LoVo (cell line): Measurements from ENCODE around the gene MORC1.
"Not testable (repeated sequence)": the region's sequence is repeated elsewhere in the genome, so short reads cannot be mapped to it uniquely, and the experiment has no call there.

ENCODE experiments used
- DNase-seq: peaks from one replicate; pipeline ENCODE4 v3.0.0-alpha.2; 2016; ENCODE audit warnings: low spot score

MORC1 gene

DNA sequence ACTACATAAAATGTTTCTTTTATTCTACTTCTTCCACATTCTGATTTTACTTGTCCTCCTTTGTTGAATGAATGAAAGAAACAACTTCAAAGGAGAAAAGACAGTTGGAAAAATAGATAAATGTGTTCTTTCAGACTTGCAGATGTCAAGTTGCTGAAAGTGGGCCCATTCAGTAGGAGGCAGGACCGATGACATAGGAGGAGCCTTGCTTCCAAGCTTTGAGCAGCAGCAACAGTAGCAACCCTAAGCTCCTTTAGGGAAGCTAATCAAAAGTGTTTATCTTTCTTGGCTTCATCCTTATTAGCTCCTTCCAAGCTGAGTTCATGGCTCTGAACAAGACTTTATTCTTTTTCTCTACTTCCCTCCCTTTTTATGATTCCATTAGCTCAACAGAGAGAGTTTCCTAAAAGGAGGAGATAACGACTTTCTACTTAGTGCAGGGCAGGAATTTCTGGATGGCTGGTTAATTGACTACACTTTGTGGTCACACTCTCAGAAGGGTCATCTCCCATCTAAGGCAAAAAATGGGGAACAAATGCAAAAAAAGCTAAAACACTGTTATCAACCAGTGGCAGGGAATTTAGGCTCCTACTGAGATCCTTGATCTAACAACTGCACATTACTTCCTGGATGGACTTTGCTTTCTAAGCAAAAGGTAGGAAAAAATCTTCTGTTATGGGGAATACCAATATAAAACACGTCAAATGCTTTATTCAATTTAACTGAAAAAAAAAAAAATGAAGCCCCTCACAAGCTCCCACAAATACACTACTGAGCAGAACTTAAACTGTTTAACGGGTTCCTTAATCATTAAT is 4.8 kb downstream of the MORC1 start:
- DNase-seq, result no peak

DNA sequence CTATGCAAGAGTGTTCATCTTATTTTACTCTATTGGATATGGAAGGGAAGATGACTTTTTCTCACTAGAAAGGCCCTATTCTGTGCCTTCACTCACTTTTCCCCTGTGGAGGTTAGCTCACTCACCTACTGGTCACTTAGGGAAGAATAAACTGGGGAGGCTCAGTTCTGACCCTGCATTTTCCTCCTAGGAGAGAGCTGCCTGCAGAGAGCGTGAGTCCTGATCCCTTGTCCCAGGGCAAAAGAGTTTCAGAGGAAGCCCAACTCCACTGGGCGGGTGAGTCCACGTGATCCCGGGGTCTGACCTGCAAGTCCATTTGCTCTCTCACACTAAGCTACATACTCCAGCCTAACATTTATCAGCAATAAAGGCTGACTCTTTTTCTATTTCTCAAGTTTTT is 8.4 kb downstream of the MORC1 start:
- no peak for DNase-seq

DNA sequence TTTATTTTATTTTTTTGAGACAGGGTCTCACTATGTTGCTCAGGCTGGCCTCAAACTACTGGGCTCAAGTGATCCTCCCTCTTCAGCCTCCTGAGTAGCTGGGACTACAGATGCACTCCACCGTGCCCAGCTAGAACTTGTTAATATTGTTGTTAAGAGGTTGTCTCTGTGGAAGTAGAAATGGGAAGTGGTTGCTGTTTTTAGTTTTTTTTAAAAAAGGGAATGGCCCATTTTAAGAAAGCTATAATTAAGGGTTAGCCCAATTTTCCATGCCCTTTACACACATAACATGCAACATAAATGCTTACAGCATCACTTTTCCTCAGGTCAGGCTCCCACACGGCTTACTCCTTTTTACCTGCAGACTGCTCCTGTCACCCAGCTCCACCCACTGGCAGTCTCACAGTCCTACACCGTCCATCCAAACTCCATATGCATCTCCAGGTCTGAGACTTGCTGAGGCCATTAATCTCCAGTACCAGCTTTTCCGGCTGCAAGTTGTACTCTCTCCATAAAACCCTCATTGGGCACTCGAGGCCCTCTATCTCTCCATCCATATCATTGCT is 19.8 kb downstream of the MORC1 start:
- DNase-seq, result no peak

DNA sequence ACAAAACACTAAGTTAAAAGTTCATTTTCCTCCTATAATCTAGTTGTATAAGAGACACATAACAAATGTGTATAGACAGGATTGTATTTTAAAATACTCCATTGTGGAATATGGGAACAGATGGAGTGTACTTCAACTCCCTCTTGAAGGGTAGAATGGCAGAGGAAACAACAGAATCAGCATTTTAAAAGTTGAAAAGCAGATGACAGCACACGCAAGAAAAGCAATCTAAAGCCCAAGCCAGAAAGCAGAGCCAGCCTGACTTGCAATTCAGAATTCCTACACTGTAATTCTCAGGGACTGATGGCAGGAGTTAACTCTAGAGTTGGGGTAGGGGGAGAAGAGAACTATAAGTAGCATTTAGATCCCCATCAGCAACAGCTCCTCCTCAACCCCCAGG is 22.8 kb downstream of the MORC1 start:
- no peak for DNase-seq

DNA sequence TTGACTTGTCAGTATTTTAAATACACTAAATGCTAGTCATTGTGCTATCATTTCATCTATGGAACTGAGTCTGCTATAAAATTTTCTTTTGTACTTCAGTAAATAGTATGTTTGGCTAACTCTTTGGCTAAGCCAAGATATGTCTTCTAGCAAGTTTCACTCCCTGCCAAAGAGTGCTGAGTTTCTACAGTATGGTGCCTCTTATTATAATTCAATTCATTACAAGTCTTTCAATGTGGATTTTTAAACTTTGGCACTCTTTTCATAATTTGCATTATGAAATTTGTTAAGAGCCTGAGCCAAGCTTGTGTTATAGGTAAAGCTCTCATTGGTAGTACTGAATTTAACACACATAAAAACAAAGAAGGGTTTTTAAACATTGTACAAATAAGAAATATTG is 24.4 kb downstream of the MORC1 start:
- DNase-seq, result no peak

DNA sequence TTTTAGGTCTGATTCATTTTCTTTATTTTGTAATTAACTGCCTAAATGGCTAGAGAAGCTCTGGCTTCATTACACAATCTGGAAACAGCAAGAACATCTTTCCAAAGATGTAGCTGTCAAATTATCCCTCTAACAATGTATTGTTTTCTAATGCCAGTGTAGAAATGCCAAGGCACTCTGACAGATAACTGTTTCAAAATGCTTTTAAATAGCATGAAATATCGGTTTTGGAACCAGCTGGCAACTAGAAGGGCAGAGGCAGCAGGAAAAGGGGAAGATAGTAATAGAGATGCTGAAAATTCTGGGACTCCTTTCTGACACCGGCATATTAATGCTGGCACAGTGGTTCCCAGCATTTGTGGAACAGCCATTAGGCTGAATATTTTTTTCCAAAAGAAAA is 26.1 kb downstream of the MORC1 start:
- DNase-seq, result no peak

DNA sequence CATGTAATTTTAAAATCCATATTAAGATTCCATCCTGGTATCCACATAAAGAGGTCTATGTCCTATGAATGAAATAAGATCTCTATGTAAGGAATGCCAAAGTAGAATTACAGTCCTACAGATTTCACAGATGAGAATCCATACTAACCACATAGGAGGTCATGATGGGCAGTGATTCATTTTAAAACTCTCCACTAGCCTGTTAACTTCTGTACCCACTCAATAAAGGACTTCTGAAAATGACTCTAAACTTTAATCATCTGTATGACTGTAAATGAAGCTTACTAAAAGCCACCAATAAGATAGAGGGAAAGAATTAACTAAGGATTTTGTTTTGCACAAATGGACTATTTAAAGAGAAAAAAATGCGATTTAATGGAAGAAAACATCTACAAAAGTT is 28.7 kb downstream of the MORC1 start:
- DNase-seq, result no peak

DNA sequence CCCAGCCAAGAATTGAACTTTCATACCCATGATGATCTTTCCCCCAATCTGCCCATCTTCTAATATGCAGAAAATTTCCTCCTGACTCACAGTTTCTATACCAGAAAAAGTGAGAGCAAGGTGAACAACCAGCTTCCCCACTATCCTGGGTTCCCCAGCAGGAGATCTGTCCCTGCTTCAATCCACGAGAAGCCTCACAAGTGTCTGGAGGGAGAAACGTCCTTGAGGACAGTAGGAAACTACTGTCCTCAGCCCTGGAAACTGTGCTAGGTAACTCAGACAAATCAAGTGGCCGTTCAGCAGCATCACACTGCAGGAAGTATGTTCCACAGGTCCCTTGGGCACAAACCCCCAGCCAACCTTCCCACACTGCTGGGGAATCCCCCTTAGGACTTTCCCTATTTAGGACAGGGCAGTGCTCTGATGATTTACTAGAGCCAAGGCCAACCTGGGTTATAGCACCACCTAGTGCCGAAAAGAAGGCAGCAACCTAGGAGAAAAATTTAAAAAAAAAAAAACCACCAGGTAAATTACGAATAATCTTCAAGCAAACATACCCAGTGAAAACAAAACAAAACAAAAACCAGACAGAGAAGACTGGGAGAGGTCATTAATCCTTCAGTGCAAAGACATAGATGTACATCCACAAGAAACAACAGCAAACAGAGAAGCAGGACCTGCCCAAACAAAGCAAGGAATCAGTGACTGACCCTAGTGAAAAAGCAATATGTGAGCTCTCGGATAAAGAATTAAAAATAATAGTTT is 36.0 kb downstream of the MORC1 start:
- peak; percentile 43 for DNase-seq

DNA sequence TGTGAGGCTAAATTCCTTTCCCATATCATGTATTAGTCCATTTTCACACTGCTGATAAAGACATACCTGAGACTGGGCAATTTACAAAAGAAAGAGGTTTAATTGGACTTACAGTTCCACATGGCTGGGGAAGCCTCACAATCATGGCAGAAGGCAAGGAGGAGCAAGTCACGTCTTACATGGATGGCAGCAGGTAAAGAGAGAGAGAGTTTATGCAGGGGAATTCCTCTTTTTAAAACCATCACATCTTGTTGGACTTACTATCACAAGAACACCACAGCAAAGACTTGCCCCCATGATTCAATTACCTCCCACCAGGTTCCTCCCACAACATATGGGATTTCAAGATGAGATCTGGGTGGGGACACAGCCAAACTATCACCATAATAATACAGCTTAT is 37.8 kb downstream of the MORC1 start:
- not testable (repeated sequence) for DNase-seq

DNA sequence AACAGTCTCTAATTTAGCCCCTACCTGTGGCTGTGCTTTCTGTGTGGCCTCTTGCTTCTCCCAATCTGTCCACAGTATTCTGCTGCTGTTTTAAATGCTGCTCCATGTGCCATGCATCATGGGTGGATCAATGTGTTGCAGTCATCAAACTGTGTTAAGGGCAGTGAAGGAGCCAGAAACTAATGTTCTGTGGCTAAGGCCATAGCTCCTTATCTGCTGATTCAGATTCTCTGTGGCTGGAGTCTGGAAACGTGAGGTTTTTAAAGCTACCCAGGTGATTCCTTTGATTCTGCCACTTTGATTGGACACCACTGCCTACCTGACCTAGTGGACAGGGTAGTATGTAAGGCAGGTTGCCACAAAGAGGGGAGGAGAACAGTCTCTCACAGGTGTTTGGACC is 44.8 kb downstream of the MORC1 start:
- DNase-seq, result no peak

DNA sequence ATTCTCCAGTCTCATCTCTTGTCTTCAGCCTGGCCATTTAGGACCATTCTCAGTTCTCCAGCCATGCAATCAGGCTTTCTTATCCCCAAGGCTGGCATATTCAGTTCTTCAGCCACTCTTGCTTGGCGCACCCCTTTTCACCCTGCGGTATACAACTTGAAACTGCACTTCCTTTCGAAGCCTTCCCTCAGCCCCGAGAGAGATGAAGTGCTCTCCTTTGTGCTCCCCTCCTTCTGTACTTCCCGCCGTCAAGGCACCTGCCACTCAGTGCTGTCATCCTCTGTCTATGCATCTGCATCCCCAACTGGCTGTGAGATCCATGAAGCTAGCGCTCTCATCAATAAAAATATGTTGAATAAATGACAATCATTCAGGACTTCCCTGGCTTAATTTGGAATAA is 45.7 kb downstream of the MORC1 start:
- DNase-seq, result no peak

DNA sequence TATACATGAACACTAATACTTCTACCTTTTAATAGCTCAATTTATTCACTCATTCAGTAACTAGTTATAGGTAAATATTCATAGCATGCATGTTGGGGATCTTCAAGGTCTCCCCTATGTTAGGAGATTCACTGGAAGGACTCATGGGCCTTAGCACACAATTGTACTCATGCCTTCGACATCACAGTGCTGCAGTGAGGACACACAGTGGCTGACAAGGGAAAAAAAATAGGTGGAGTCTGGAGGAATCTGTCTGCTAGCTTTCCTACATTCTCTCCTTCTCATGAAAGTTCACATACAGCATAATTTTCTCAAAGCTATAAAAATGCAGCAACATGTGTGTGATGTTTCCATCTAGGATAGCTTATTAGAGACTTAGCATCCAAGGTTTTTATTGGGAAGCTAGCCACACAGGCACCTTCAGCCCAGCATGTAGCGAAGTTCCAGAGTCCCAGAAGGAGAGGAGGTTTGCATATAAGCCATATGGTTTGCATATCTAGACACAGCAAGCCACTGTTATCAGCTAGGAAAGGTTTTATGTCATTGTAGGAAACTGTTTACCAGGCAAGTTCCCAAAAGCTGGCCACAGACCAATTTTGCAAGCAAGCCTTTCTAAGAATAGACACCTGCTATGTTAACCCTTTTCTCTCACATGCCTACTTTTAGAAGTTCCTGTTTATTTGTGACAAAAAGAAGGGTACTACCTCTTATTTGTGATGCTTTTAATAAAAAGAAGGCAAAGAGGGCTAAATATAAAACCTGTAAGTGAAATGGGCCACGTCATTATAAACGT is 46.4 kb downstream of the MORC1 start:
- DNase-seq, result no peak

DNA sequence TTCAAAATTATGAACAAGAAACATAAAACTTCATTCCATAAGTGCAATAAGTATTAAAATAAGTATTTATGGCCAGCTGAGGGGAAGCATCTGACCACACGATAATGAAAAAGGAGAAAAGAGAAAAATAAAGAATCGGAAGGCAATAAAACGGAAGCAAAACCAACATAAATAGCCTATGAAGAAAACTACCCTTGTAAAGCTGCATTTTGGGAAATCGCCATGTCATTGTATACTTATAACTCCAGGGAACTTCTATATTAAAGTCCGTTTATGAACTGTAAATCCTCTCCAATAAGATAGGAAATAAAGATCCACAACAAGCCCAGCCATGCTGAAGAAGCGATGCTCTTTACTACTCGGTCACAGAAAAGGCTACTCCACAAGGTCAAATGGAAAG is 47.7 kb downstream of the MORC1 start:
- DNase-seq, result no peak

DNA sequence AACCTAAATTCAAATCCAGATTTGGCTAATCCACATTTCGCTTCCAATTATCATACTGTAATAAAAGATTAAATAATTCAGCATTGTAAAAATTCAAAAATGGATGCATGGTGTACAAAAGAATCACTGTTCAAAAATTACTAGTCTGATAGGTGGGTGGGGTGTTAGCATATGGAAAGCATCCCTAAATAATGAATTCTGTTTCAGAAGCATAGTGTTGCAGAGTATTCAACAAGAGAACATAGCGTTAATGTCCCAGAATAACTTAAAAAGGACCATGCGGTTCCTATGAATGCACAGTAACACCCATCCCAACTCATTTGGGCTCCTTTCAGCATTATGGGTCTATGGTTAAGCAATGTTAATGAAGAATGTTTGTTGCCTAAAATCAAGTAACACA is 51.1 kb downstream of the MORC1 start:
- DNase-seq, result no peak

DNA sequence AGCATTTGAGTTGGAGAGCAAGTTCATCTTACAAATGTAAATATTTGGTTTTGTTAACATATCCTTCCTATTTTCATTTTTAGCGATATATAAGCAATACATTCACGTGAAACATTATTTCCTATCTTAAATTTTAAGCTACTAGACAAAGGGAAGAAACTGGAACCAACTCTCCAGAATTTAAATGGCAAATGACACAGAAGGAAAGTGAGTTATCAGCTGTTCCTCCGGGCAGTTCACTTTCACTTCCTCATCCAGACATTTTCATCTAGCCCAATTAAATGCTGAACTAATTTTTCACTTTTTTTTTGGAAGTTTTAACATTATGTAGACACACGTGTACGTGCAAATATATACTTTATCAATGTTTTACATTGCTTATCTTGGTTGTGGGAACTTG is 58.7 kb downstream of the MORC1 start:
- DNase-seq, result no peak

DNA sequence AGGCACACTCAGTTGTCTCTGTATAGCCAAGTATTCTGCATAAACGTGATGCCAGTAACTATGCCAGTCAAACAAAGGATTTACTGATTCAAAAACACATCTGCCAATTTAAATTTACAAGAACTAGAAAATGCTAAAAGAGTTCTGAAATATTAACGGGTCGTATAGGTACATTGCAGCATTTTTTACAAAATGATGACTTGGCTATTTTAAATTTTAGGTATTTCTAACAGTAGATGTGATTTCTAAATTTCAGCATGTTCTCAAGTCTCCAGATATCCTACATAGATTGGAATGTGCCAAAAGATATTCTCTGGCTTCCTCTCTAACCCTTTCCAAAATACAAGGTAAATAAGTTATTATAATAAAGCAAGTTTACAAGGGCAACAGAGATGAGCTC is 60.3 kb downstream of the MORC1 start:
- no peak for DNase-seq

DNA sequence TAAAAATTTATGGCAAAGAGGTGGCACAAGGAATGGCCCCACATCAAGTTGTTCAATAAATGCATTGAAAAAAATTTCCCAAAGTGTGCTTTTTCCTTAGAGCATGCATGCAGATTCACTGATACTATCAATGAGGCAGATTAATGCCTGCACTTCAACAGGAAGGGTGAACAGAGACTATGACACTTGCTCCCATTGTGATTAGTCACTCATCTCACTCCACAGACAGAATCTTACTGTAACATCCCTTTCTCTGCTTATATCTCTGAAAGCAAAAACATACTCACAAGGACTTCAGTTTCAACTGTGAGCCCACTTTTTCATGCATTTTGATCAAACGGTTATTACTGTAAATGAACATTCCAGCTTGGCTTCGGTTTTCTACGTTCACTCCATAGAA is 60.9 kb downstream of the MORC1 start:
- DNase-seq, result no peak

DNA sequence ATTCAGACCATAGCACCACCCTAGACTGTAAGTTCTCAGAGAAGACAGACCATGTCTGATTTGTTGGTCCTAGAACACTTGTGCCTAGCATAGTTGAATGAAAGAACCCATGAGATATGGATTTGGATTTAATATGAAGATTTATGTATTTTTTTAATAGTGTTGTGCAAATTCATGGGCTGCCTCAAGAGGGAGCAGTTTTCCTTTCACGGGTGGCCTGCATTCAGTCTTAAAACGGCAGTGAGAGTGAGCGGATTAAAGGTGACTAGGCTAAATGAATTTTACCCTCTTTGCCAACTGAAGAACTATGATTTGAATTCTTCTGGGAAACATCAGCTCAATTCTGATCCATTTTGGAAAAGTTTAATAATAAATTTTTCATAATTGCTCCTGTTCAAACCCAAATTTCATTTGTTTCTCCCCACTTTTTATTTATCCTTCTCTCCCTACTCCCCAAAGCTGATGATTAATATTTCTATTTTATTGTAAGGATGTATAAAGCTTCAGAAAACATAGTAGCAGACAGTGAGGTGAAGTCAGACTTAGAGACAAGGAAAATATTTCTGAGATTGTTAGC is 67.3 kb downstream of the MORC1 start:
- peak; percentile 43 for DNase-seq

DNA sequence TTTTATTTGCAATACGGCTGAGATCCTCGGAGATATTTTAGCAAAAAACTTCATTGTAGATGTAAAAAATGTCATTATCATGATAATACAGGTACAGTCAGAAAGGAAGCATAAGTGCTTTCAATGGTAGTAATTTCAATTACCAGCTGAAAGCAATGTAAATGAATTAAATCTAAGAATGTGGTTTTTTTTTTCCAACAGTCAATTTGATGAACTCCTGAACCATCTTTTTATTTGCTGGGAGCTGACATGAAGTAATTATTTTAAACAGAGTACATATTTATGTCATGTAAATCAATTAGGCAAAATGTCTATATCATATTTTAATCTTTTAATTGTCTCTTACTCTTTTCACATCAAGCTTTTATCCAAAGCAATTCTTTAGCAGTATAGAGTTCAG is 70.6 kb downstream of the MORC1 start:
- no peak for DNase-seq

DNA sequence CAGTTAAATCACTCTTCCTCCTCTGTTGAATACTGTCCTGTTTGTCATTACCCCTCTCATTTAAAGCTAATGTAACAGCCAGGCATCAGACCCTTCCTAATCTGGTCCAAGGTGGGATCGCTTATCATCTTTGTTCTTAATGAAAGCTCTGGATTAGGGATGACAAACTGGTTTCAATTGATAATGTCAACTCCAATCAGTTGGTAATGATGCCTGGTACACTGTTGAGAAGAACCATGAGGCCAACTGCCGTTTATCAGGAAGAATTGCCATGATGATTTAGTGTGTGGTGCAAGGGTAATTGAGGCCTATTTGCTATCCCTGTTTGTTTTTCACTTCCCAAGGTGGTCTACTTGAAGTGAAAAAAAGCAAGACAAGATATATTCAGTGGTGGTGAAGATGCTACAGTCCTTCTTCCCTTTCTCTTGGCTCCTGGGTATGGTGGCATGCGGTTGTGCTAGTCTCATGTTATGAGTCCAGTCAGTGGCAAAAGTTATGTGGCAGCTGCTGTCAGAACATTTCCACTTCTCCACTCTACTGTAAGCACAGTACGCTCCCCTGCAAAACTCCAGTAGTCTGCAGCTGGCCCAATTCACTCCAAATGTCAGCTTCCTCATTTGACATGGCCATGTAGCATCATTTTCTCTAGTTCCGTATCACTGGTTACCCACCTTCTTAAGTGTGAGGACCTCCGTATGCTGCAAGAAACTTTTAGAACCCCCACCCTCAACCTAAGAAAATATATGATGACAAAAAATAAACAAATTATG is 72.5 kb downstream of the MORC1 start:
- no peak for DNase-seq

DNA sequence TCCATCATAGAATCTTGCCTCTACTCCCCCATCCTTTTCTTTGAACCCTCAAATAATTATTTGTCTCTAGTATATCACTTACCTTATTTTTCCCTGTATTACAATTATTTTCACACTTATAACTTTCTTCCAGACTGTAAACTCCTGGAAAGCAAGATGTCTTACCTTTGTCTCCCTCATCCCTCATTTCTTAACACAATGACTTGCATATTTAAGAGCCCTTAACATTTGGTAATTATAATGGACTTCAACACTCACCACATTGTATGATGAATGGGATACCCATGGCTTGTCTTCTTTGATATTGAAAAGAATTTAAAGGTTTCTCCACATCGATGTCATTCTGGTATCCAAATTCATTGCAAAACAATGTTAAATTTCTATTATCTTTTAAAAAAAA is 82.9 kb downstream of the MORC1 start:
- DNase-seq, result no peak
